Neural progenitor cell (in vitro differentiated cells): ENCODE results near the gene AIMP1. TPM values are rescaled to one million over a fixed set of nuclear protein-coding genes. Genes with fewer than 3 reads are reported as not detected.

Source experiments
- DNase-seq: peaks from one replicate; pipeline ENCODE4 v3.0.0-alpha.2; 2016; ENCODE audit warnings: low spot score
- H2AFZ ChIP-seq: fragments of 200-600 bp; sonication (generic); replicated peaks from 2 replicates; pipeline ENCODE4 v1.6.1; 2016; ENCODE audit warnings: antibody characterized with exemption
- H3F3A ChIP-seq: fragments of 200-600 bp; sonication (generic); 2 replicates; pipeline ENCODE4 v1.6.1; 2016; ENCODE audit warnings: antibody characterized with exemption, low read depth
- H3K27ac ChIP-seq: fragments of 200-600 bp; sonication (generic); 2 replicates; pipeline ENCODE4 v1.5.1; 2016; ENCODE audit warnings: mild to moderate bottlenecking
- H3K27me3 ChIP-seq: fragments of 200-600 bp; sonication (generic); 2 replicates; pipeline ENCODE4 v1.6.1; 2016; ENCODE audit warnings: mild to moderate bottlenecking, moderate library complexity
- H3K36me3 ChIP-seq: fragments of 200-600 bp; sonication (generic); 2 replicates; pipeline ENCODE4 v1.5.1; 2016
- H3K4me1 ChIP-seq: fragments of 200-600 bp; sonication (generic); 2 replicates; pipeline ENCODE4 v1.6.1; 2016; ENCODE audit warnings: mixed run types
- H3K4me2 ChIP-seq: fragments of 200-600 bp; sonication (generic); 2 replicates; pipeline ENCODE4 v1.6.1; 2016
- H3K4me3 ChIP-seq: fragments of 200-600 bp; sonication (generic); 2 replicates; pipeline ENCODE4 v1.5.1; 2016
- H3K79me2 ChIP-seq: fragments of 200-600 bp; sonication (generic); 2 replicates; pipeline ENCODE4 v1.6.1; 2016; ENCODE audit warnings: low read depth
- H3K9ac ChIP-seq: fragments of 200-600 bp; sonication (generic); 2 replicates; pipeline ENCODE4 v1.6.1; 2016
- H3K9me3 ChIP-seq: fragments of 200-600 bp; sonication (generic); 2 replicates; pipeline ENCODE4 v1.5.1; 2016; ENCODE audit warnings: low read depth
- H4K20me1 ChIP-seq: fragments of 200-600 bp; sonication (generic); 2 replicates; pipeline ENCODE4 v1.6.1; 2016; ENCODE audit warnings: low read depth
- H3K27ac Mint-ChIP-seq: 3 replicates; pipeline ENCODE4 v1.8.0; 2021; ENCODE audit warnings: mixed read lengths
- H3K27me3 Mint-ChIP-seq: 2 replicates; pipeline ENCODE4 v1.8.0; 2022; ENCODE audit warnings: low read depth, mild to moderate bottlenecking, inconsistent platforms, moderate library complexity, mixed read lengths; ENCODE audit not compliant: insufficient read depth
- H3K36me3 Mint-ChIP-seq: 3 replicates; pipeline ENCODE4 v1.8.0; 2021; ENCODE audit warnings: mixed read lengths
- H3K4me1 Mint-ChIP-seq: 3 replicates; pipeline ENCODE4 v1.8.0; 2021; ENCODE audit warnings: mixed read lengths
- H3K4me3 Mint-ChIP-seq: 3 replicates; pipeline ENCODE4 v1.8.0; 2021; ENCODE audit warnings: mild to moderate bottlenecking, moderate library complexity, mixed read lengths
- H3K9me3 Mint-ChIP-seq: 3 replicates; pipeline ENCODE4 v1.8.0; 2020; ENCODE audit warnings: mixed read lengths
- CTCF ChIP-seq: fragments of 200-600 bp; sonication (generic); IDR thresholded peaks from 2 replicates; pipeline ENCODE4 v1.5.1; 2017; ENCODE audit warnings: antibody characterized with exemption, mild to moderate bottlenecking
- EZH2 ChIP-seq: fragments of 200-600 bp; sonication (generic); IDR thresholded peaks from 2 replicates; pipeline ENCODE4 v1.6.1; 2017; ENCODE audit warnings: antibody characterized with exemption, mild to moderate bottlenecking, moderate library complexity
- EZH2phosphoT487 ChIP-seq: fragments of 200-600 bp; sonication (generic); IDR thresholded peaks from 2 replicates; pipeline ENCODE4 v1.6.1; 2017; ENCODE audit warnings: antibody characterized with exemption
- total RNA-seq: library from RNA; depleted of rRNA; stranded (reverse); fragments of >200 nt; gene quantifications from 2 replicates; pipeline ENCODE4 v1.2.3, GENCODE V29; 2015; ENCODE audit warnings: low replicate concordance

AIMP1 gene
- 35.5 and 64.2 TPM in 2 replicates for total RNA-seq

DNA sequence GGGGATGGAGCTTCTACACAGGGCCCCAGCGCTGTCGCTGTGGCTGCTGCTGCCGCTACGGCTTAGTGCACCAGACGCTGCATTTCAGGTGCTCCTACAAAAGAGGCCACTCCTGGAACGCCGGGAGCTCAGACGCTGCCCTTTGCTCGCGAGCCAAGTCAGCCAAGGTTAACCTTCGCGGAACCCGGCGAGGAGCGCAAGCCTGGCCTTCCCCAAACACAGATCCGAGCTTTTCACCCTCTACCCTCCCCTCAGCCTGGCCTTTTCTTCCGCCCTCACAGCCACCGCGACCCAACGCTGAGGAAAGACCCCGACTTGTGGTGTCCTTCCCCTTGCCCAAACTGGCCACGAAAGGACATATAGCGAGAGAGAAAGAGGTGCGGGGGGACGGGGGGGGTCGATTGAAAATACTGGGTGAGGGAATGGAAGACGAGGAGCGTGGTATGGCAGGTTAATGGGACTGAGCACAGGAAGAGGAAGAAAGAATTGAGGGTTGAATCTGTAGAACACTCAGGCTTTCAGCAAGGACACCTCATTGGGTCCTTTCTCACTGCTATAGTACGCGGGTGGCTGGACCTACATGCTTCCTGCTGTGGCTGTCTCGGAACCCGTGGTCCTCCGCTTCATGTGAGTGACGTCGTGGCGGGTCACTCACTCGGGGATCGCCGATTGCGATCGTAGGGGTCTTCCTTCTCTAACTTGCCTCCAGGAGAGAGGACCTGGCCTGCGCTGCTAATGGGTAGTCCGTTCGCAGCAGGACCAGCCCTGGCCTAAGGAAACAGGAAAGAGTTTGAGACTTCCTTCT lies at the start of gene AIMP1, which contains the start of gene TBCK:
TSS of gene AIMP1 (plus strand) at position 583 of the 805 bp plus-strand sequence. CDS start 8,460 bp downstream, outside the sequence.
TSS of gene TBCK (minus strand) at position 242 of the 805 bp plus-strand sequence. CDS start 7,249 bp downstream, outside the sequence.
- Histone ChIP-seq H3K9ac (peak within 1 kb of the TSS; percentile 98), H3K4me3 (peak within 1 kb of the TSS; percentile 86), H3K36me3 (no peaks in the 10 kb centered on the region), H3K4me1 (peaks cover 17% of the 10 kb centered on the region), H3K27ac (peak within 1 kb of the TSS; percentile 96), H3K79me2 (peaks cover 87% of the 10 kb centered on the region), H3K27me3 (no peaks in the 10 kb centered on the region), H2AFZ (peak within 1 kb of the TSS; percentile 90), H3F3A (peaks cover 16% of the 10 kb centered on the region), H4K20me1 (no peaks in the 10 kb centered on the region), H3K4me2 (peak within 1 kb of the TSS; percentile 91), H3K9me3 (no peaks in the 10 kb centered on the region)
- TF ChIP-seq EZH2 (no peak), CTCF (no peak), EZH2phosphoT487 (no peak)
- no peak within 1 kb of the TSS for H3K4me3 Mint-ChIP-seq
- peaks cover 3% of the 10 kb centered on the region for H3K9me3 Mint-ChIP-seq
- no peak within 1 kb of the TSS for H3K27ac Mint-ChIP-seq
- H3K36me3 Mint-ChIP-seq = peaks cover 14% of the 10 kb centered on the region
- H3K27me3 Mint-ChIP-seq = no peaks in the 10 kb centered on the region
- H3K4me1 Mint-ChIP-seq = peaks cover 11% of the 10 kb centered on the region
- peak; percentile 93 for DNase-seq

DNA sequence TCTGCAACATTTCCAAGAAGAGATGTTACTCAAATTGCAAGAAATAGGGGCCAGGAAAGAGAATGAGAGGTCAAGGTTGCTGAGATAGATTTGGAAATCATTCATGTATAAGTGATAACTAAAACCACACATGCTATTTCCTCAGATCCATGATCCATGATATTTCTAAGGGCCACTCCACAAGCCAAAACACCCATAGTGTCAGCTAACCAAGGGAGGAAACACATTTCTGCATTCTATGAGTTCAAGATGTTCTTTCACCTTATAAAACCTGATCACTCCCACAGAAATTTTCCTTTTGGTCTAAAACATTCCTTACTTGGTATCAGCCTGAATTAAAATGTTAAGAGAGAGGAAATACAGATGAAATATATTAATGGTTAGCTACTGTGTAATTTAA lies 47.6 kb upstream of the AIMP1 start:
- Histone ChIP-seq H3K4me1 (no peaks in the 10 kb centered on the region), H3K79me2 (no peaks in the 10 kb centered on the region), H3K36me3 (no peaks in the 10 kb centered on the region), H3K27me3 (no peaks in the 10 kb centered on the region), H3K4me2 (no peak overlapping the region), H3F3A (no peaks in the 10 kb centered on the region), H3K9me3 (no peaks in the 10 kb centered on the region), H2AFZ (no peak overlapping the region), H3K27ac (no peak overlapping the region), H3K4me3 (no peak overlapping the region), H3K9ac (no peak overlapping the region), H4K20me1 (peaks cover 4% of the 10 kb centered on the region)
- Mint-ChIP-seq H3K4me3 (no peak overlapping the region), H3K27me3 (no peaks in the 10 kb centered on the region), H3K9me3 (no peaks in the 10 kb centered on the region), H3K4me1 (no peaks in the 10 kb centered on the region), H3K27ac (no peak overlapping the region), H3K36me3 (no peaks in the 10 kb centered on the region)
- no peak for DNase-seq
- no peak for TF ChIP-seq EZH2
- no peak for TF ChIP-seq CTCF
- no peak for TF ChIP-seq EZH2phosphoT487

GRCh38 chr4:106269711-106270110 lies 46.6 kb upstream of the AIMP1 start:
- Histone ChIP-seq H3K4me2 (no peak overlapping the region), H3K9ac (peak overlapping the region; percentile 7), H3K4me1 (no peaks in the 10 kb centered on the region), H3K27ac (no peak overlapping the region), H3K79me2 (no peaks in the 10 kb centered on the region), H3K36me3 (no peaks in the 10 kb centered on the region), H3K27me3 (no peaks in the 10 kb centered on the region), H3F3A (no peaks in the 10 kb centered on the region), H3K4me3 (no peak overlapping the region), H2AFZ (no peak overlapping the region), H4K20me1 (peaks cover 4% of the 10 kb centered on the region), H3K9me3 (no peaks in the 10 kb centered on the region)
- TF ChIP-seq EZH2 = no peak
- TF ChIP-seq CTCF = no peak
- TF ChIP-seq EZH2phosphoT487 = no peak
- no peaks in the 10 kb centered on the region for H3K36me3 Mint-ChIP-seq
- H3K27ac Mint-ChIP-seq = no peak overlapping the region
- no peak for DNase-seq
- H3K4me3 Mint-ChIP-seq = no peak overlapping the region
- no peaks in the 10 kb centered on the region for H3K9me3 Mint-ChIP-seq
- no peaks in the 10 kb centered on the region for H3K27me3 Mint-ChIP-seq
- no peaks in the 10 kb centered on the region for H3K4me1 Mint-ChIP-seq
